NCI-H748 treated with DMSO at 0.1 percent for 48 hours (cell line): ENCODE measurements around the gene ELOVL3.
"Not testable (repeated sequence)": the region's sequence is repeated elsewhere in the genome, so short reads cannot be mapped to it uniquely, and the experiment has no call there.

Source experiments
- DNase-seq: peaks from one replicate; lab custom pipeline; 2025; lab: John Stamatoyannopoulos, UW

The ELOVL3 gene

GRCh38 chr10:102225646-102226541 is at the start of gene ELOVL3:
TSS of gene ELOVL3 (plus strand) at chr10:102226299. CDS start at chr10:102226549, 250 bp downstream.
- peak; percentile 79 for DNase-seq

GRCh38 chr10:102184606-102185005 is 41.5 kb upstream of the ELOVL3 start:
- DNase-seq: no peak

GRCh38 chr10:102185272-102185671 is 40.8 kb upstream of the ELOVL3 start:
- no peak for DNase-seq

- DNase-seq: no peak
These were observed 40.1 kb upstream of the ELOVL3 start for GRCh38 chr10:102185811-102186527.

GRCh38 chr10:102188298-102188940 is 37.7 kb upstream of the ELOVL3 start:
- no peak for DNase-seq

- not testable (repeated sequence) for DNase-seq
These were observed 36.9 kb upstream of the ELOVL3 start for GRCh38 chr10:102188941-102189898.

- no peak for DNase-seq
These were observed 34.1 kb upstream of the ELOVL3 start for GRCh38 chr10:102191956-102192355.

GRCh38 chr10:102195296-102195870 is 30.7 kb upstream of the ELOVL3 start:
- no peak for DNase-seq

- DNase-seq: no peak
These were observed 29.2 kb upstream of the ELOVL3 start for GRCh38 chr10:102196893-102197292.

GRCh38 chr10:102198027-102198426 is 28.1 kb upstream of the ELOVL3 start:
- DNase-seq: no peak

GRCh38 chr10:102200751-102201640 is 25.1 kb upstream of the ELOVL3 start:
- DNase-seq: no peak

- no peak for DNase-seq
These were observed 23.7 kb upstream of the ELOVL3 start for GRCh38 chr10:102202386-102202785.

GRCh38 chr10:102208311-102209035 is 17.6 kb upstream of the ELOVL3 start:
- no peak for DNase-seq

GRCh38 chr10:102211615-102212299 is 14.3 kb upstream of the ELOVL3 start:
- no peak for DNase-seq

- DNase-seq: not testable (repeated sequence)
These were observed 12.5 kb upstream of the ELOVL3 start for GRCh38 chr10:102213599-102213998.

GRCh38 chr10:102219370-102219769 is 6.7 kb upstream of the ELOVL3 start:
- no peak for DNase-seq

GRCh38 chr10:102220612-102221011 is 5.5 kb upstream of the ELOVL3 start:
- DNase-seq: no peak

GRCh38 chr10:102222797-102223196 is 3.3 kb upstream of the ELOVL3 start:
- DNase-seq: no peak

GRCh38 chr10:102226542-102226870 is 407 bp downstream of the ELOVL3 start:
- no peak for DNase-seq
